Skin of body (tissue), 2 donors: ENCODE measurements around the gene QKI. TPM values are rescaled to one million over a fixed set of nuclear protein-coding genes. Genes with fewer than 3 reads are reported as not detected.
"Not testable (repeated sequence)": the region's sequence is repeated elsewhere in the genome, so short reads cannot be mapped to it uniquely, and the experiment has no call there.

Experiments used
- DNase-seq: peaks from one replicate; lab custom pipeline; 2025; lab: John Stamatoyannopoulos, UW
- total RNA-seq: library from RNA; depleted of rRNA; stranded (reverse); fragments of >200 nt; gene quantifications from one replicate; pipeline ENCODE4 v1.2.3, GENCODE V29; 2014

Gene QKI
- total RNA-seq, 1 donor from 2014 or later, result 152 TPM

- DNase-seq, result no peak
These were observed 158.1 kb downstream of the QKI start for GRCh38 chr6:163572612-163573011.

GRCh38 chr6:163573503-163574179 is 159.1 kb downstream of the QKI start:
- no peak for DNase-seq

- DNase-seq, result no peak
These were observed 161.6 kb downstream of the QKI start for GRCh38 chr6:163576114-163576513.

DNA sequence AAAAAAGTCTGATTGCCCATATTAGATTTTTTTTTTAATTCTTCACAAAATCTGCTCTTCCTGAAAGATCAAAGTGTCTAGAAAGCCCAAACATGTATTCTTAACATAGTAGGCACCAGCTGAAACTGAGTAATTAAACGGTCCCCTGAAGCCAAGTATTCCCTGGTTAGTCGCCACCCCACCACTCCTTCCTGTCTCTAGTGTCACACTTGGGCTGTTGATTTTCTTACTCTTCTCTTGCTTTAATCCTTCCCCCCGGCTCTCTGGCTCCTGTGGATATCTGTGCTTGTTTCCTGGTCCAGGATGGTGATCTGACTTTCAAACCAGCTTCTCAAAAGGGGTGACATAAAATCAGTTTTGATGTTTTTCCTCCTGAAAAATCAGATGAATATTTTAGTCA is 162.9 kb downstream of the QKI start:
- no peak for DNase-seq

- peak; percentile 22 for DNase-seq
These were observed 164.8 kb downstream of the QKI start for GRCh38 chr6:163579111-163579879.

GRCh38 chr6:163579880-163580295 is 165.4 kb downstream of the QKI start:
- no peak for DNase-seq

GRCh38 chr6:163580311-163581030 is 166.0 kb downstream of the QKI start:
- DNase-seq, result no peak

- DNase-seq, result no peak
These were observed 169.0 kb downstream of the QKI start for GRCh38 chr6:163583558-163583957.

DNA sequence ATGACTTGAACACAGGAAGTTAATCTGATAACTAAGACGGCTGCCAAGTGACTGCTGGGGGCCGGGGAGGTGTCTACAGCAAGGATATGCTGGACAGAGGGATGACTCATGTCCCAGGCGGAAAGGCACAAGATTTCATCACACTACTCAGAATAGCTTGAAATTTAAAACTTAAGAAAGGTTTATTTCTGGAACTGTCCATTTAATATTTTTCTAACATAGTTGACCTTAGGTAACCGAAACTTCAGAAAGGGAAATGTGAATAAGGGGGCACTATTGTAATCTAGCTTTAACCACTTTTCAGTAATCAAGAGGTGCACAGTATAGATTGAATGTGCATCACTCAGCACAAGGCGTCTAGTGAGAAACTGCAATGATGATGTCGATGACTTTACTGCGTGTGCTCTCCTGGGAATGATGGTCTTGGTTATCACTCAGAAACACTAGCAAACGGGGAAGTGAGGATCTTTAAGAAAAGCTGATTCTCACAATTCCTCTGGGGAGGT is 171.5 kb downstream of the QKI start:
- DNase-seq, result no peak

DNA sequence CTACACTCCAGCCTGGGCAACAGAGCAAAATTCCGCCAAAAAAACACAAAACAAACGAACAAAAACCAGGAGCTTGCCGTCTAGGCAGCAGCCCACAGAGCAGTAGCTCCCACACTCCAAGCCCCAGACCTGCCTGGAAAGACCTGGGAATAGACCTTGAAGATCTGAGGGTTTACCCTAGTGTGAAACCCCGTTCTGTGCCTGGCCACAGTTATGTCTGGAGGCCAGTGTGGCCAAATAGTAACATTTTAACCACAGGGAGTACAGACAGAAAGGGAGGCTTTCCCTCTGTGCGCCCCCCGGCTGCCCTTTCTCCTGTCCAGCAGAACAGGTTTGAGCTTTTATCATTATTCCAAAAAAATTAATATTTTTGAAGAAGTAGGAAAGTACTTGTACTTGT is 172.4 kb downstream of the QKI start:
- no peak for DNase-seq

GRCh38 chr6:163588220-163588919 is 173.9 kb downstream of the QKI start:
- DNase-seq, result no peak

- no peak for DNase-seq
These were observed 174.9 kb downstream of the QKI start for GRCh38 chr6:163589387-163589786.

GRCh38 chr6:163590132-163590531 is 175.6 kb downstream of the QKI start:
- not testable (repeated sequence) for DNase-seq

GRCh38 chr6:163592872-163593271 is 178.4 kb downstream of the QKI start:
- DNase-seq, result no peak

- DNase-seq, result no peak
These were observed 181.7 kb downstream of the QKI start for GRCh38 chr6:163596174-163596573.

DNA sequence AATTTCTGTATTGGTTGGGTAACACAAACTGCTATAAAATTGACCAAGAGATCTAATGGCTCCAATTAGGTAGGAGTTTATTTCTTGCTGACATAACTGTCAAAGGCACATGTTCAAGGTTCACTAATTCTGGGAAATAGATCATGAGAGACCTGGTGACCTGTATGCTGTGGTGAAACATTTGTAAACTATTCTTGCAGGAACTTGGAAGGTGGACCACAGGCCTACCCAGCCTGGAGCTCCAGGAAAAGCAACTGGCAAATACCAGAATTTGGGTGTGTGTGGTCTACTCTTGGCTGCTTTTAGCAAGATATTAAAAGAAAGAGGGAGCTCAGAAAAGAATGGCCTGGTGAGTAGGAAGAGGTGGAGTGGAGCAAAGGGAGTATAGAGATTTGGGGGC is 184.6 kb downstream of the QKI start:
- no peak for DNase-seq

- no peak for DNase-seq
These were observed 185.2 kb downstream of the QKI start for GRCh38 chr6:163599684-163600083.

DNA sequence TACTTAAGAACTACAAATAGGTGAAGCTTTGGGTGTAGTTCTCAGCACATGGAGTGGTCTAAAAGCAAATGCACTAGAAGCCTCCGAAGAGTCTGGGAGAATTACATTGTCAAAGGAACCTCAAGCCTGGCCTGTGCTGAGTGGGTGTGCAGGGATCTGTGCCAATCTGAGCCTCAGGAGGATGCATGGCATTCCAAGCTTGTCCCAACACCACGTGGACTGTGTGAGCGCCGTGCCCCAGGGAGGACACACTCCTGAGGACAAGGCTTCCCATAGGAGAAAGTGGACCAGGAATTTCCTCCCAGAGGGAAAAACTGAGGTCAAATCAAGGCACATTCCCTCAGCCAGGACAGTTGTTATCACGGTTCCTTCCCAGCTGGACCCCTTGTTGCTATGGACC is 185.8 kb downstream of the QKI start:
- no peak for DNase-seq

DNA sequence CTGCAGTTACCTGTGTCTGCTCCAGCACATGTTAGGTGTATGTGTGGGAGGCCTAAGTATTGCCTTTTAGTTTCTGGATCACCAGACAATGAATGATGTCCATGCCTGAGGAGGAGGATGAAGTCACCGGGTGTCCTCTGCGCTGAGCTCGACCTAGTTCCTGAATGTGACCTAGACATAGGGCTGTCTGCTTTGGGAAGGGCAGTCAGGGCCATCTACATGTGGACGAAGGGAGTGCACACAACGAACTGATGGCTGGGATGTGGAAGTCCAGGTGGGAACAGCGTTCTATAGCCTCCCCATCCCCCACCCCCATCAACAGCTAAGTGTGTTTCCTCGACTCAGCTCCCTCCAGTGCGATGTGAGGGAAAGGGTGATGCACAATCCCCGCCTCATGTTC is 186.3 kb downstream of the QKI start:
- DNase-seq, result no peak

DNA sequence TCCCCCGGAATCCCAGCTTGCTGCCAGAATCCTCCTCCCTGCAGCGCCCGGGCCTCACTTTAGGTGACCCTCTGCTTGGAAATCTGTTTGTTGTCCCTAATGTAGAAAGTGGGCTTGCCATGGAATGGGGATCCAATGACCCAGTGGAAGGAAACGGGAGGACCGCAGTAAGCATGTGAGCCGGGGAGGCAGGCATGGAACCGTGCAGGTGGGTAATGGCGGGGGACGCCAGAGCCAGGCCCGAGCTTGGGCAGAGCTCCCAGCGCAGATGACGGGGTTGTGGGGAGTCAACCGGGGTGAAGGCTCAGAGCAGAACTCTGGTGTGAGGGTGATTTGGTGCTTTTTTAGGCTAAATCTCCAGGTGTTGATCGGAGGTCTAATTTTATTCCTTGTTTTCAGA is 188.3 kb downstream of the QKI start:
- no peak for DNase-seq

- no peak for DNase-seq
These were observed 188.9 kb downstream of the QKI start for GRCh38 chr6:163603395-163603794.
